Measurements from ENCODE around the gene RERE.
"Not testable (repeated sequence)": the region's sequence is repeated elsewhere in the genome, so short reads cannot be mapped to it uniquely, and the experiment has no call there.

Gene RERE

DNA sequence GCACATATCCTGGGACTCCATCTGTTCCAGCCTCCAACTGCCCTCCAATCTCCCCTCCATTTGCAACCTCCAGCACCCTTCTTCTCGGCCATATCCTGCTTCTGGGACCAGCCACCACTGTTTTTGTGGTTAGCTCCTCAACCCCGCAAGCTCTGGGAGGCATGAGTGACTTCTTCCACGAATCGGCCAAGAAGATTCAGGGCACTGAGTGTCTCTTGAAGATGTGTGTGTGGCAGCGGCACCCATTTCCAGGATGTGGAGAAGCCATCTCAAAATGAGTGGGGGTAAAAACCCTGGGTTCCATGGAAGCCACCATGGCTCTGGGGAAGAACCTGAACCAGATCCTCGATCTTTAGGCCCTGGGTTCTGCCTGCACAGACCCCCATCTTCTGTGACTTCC, 304.9 kb downstream of the RERE start:
- no peak for DNase-seq (ENCODE audit: low spot score)

DNA sequence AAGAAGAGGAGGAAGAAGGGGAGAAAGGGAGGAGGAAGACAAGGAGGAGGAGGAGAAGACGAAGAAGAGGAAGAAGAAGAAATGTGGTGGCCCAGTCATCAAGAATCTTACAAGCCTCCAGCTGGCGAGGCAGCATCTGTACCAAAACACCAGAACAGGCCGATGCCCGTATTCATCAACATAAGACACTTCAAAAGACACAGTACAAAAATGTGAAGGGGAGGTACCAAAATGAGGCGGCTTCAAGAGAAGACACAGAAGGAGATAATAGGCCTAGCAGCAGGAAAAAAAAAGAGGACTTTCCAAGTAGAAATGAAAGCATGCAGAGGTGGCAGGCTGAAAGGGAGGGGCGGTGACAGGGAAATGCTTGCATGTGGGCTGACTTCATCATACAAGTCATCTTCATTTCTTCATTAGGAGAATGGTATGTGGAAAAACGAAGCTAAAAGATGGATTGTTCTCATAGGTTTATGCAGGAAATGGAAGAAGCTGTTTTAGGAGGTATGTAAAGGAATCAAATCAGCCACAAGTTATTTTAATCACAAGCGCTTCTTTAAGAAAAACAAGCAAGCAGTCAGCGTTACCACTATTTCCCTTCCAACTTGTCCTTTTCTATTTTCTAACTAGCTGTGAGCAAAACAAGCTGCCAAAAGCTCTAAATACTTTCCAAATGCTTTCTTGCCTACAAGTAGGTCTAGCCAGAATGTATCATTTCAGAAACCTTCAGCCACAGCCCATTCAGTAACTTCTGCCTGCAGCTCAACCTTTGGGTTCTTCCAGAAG, 307.2 kb downstream of the RERE start:
- no peak for DNase-seq (ENCODE audit: low spot score)

DNA sequence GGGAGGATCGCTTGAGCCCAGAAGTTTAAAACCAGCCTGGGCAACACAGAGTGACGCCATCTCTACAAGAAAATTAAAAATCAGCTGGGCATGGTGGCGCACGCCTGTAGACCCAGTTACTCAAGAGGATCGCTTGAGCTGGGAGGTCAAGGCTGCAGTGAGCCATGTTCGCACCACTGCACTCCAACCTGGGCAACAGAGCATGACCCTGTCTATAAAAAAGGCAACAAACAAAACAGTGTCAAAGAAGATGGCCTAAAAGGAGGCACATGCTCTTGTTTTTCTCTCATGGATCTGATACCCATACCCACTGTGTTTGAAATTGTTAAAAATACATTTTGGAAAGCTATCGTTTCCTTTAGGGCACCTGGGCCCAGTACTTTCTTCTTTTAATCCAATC, 307.9 kb downstream of the RERE start:
- DNase-seq (ENCODE audit: low spot score) = no peak

DNA sequence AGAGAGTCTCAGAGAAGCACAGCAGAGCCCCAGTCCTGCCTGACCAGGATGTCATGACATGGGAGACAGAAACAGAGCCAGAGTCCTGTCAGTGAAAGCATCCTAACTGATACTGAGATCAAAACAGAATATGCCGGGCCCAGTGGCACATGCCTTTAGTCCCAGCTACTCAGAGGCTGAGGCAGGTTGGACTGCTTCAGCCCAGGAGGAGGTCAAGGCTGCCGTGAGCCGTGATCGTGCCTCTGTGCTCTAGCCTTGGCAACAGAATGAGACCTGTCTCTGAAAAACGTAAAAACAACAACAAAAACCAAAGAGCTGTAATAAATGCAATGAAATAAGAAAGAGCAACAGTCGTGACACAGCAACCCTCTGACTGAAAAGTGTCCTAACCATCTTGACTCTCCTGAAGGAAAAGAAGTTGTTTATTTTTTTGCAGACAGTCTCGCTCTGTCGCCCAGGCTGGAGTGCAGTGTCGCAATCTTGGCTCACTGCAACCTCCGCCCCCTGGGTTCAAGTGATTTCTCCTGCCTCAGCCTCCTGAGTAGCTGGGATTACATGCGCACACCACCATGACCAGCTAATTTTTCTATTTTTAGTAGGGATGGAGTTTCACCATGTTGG, 310.3 kb downstream of the RERE start:
- DNase-seq (ENCODE audit: low spot score) = no peak

DNA sequence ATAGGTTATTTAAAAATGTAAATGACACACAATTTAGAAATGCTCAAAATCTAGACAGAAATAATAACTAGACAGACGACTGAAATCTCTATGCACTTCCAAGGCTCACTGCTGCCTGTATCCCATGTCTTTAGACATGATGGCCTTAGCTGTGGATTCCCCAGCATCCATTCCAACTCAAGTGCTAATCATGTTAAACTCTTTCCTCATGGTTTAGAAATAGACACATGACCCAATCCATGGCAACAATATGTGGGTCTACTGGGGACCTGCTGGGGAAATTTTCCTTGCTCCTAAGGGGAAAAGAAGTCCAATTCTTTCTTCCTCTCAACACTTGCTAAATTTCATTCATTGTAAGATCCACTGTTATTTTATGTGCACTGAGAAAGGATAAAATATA, 311.0 kb downstream of the RERE start:
- DNase-seq (ENCODE audit: low spot score) = no peak

DNA sequence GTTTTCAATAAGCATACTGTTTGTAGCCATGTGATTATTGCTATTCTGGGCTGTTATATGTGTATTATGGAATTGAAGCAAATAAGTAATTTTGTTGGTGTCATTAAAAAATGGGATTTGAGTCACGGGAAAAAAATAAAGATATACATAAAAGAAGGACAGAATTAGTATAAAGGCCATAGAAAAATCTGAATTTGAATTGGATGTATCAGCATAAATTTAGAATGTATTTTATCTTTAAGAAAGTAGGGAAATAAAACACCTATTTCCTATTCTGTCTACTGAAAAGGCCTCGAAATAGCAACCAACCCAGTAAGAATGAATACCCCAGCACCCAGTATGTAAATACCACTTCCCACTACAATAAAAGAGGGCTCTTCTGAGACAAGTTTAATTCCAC, 313.6 kb downstream of the RERE start:
- DNase-seq (ENCODE audit: low spot score) = no peak

DNA sequence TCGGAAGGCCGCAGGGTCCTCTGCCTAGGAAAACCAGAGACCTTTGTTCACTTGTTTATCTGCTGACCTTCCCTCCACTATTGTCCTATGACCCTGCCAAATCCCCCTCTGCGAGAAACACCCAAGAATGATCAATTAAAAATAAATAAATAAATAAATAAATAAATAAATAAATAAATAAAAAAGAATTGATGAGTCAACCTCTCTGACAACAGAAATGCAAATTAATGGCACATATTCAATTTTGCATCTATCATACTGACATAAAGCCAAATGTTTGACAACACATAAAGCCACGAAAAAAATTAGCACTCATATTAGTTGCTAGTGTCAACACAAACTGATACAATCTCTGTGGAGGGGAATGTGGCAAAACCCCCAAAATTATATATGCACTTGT, 314.5 kb downstream of the RERE start:
- not testable (repeated sequence) for DNase-seq (ENCODE audit: low spot score)

DNA sequence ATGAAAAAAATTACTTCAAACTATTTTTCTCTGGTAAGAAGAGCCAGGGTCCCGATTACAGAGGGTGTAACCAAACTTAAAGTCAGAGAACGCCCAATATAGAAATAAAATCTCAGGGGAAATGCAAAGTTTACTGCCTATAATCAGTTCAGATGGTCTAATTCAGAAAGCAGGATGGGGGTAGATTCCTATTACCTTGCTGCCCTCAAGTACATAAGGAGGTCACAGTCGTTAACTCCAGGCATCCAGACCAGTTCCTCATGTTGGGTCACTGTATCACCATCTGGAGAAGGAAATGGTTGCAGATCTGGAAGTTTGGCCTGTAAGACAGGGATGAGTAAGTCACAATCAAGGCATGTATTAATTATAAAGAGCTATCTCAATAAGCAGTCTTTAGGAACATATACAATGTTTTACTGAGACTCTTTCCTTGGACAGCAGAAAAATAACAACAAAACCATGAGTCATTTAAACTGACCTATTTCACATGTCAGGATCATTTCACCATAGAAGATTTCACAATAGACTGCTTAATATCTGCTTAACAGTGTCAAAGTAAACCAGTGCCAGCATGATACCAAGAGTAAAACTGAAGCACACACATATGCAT, 320.1 kb downstream of the RERE start:
- DNase-seq (ENCODE audit: low spot score) = no peak

DNA sequence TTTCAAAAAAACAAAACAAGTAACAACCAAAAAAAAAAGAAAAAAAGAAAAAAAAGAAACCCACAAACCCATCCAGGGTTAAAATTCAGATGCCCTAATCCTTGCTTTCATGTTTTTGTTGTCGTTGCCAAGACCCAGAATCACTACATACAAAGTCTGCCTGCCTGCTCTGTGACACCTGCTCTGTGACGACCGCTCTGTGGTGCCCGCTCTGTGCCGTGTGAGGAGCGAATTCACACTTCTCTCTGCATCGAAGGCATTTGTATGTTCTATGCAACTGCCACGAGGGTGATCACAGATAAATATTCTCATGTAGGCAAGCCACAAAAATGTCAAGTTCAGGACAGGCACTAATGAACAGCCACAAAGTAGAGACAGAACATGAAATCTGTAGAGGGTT, 321.0 kb downstream of the RERE start:
- no peak for DNase-seq (ENCODE audit: low spot score)

DNA sequence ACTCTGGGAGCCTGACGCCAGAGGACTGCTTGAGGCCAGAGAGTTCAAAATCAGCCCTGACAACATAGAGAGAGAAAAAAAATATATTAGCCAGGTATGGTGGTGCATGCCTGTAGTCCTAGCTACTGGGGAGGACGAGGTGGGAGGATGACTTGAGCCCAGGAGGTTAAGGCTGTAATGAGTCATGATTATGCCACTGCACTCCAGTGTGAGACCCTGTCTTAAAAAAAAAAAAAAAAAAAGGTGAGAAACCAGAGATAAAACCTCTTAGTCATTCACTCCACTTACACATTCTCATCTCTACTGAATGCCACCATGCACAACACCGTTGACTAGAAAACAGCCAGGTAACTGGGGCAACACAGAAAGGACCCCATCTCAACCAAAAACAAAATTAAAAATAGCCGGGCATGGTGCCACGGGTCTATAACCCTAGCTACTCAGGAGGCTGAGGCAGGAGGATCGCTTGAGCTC, 321.5 kb downstream of the RERE start:
- no peak for DNase-seq (ENCODE audit: low spot score)

DNA sequence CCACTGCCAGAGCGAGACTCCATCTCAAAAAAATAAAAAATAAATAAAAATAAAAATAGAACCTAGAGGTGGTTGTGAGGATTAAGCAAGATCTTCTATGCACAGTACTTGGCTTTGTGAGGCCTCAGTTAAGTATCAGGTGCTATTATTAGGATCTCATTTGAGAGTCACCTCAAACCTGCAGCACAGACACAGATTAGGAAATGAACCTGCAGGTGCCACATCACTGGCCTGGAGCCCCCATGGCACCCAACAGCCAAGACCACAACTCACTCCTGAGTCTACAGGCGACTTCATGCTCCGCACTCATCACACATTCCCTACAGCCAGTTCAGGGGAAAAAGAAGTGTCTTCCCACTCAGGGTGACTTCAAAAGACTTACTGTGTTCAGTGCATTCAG, 322.8 kb downstream of the RERE start:
- no peak for DNase-seq (ENCODE audit: low spot score)

DNA sequence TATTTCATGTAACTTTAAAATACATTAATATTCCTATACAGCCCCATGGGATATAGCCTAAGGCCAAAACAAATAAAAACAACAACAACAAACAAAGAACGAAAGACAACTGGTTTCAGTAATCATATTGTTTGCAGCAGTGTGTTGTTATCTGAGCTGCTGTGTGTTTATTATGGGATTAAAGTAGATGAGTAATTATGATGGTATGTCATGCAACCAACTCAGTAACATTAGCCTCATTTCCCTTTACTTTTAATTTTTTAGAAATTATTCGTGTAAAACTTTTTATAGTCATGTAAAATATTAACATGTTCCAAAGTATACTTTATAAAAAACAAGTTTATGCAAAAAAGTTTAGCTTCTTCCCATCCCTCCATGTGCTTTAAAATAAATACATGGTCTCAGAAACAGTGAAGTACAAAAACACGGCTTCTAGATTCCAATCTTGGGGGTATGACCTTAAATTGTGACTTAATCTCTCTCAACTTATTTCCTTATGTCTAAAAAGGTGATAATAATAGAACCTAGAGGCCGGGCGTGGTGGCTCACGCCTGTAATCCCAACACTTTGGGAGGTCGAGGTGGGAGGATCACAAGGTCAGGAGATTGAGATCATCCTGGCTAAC, 323.4 kb downstream of the RERE start:
- DNase-seq (ENCODE audit: low spot score) = no peak

DNA sequence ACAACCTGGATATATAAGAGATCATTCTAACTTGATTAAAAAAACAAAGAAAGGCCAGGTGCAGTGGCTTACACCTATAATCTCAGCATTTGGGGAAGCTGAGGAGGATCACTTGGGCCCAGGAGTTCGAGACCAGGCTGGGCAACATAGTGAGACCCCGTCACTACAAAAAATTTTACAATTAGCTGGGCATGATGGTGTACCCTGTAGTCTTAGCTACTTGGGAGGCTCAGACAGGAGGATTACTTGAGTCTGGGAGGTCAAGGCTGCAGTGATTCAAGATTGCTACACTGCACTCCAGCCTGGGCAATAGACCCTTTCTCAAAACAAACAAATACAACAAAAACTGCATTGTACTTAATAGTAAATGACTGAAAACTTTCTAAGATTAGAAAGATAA, 330.2 kb downstream of the RERE start:
- DNase-seq (ENCODE audit: low spot score) = no peak

DNA sequence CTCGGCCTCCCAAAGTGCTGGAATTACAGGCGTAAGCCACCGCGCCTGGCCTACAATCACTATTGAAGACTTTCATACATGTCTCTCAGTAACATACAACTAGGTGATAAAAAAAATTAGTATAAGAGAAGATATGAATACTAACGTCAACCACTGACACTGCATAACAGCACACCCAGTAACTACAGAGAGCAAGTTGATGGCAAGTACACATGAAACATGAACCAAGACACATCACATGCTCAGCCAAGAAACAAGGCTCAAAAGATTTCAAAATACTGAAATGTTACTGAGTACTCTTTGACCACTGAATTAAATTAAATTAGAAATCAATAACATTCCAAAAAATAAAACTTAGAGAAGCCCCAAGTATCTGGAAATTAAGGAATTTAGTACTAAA, 331.4 kb downstream of the RERE start:
- no peak for DNase-seq (ENCODE audit: low spot score)

DNA sequence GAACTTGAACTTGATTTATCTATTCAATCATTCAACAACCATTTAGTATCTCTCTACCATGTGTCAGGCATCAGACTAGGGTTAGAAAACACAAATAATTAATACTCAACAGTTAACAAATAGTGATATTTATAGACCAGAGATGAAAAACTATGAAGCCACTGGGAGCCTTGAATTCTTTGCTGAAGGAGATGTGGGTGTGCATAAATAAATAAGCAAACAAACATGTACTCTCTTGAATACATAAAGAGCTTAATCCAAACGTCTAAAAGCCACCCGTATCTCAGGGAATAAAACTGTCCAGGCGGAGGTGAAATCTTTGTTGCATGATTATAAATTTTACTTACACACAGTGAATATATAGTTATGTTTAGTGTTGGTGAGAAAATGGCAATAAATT, 333.9 kb downstream of the RERE start:
- no peak for DNase-seq (ENCODE audit: low spot score)

DNA sequence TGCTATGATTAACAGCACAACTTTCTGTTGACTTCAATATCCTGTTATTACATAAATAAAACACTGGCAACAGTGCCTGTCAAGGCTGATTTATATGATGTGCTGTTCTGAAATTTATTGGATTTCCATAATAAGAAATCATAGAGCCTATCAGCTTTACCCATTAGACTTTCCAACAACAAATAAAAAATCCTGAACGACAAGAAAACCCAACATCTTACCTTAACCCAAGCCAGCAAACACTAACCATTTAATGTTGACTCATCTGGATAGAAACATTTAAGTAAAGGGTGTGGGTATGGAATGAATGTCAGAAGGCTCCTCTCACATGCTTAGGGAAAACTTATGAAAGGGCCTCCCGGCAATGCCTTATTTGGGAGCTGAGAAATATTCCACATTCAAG, 334.5 kb downstream of the RERE start:
- DNase-seq (ENCODE audit: low spot score) = no peak

DNA sequence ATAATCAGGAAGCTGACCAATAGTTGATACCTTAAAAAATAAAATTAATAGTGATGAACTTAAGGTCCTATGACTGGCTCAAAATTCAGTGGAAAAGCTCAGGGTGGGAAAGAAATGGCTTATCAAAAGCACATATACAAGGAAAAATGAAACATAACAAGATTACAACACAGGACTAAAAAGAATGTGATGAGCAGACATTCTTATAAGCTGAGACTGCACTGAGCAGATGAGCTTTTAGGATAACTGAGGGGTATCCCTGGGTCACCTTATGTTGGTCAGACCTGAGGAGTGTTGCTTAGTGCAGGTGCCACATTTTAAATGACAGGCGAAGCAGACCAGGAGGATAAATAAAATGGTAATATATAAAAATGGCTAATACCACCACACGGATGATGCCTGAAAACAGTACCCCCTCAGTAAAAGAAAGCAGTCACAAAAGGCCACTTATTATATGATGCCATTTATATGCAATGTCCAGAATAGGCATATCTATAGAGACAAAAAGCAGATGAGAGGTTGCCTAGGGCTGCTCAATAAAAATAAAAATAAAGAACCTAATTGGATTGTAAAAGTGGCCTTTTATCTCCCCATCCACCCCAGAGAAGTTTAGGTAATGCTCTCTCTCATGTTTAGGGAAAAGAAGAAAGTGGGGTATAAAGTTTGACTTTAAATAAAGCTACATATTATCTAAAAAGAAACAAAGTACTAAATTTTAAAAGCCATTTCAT, 335.6 kb downstream of the RERE start:
- DNase-seq (ENCODE audit: low spot score) = no peak

DNA sequence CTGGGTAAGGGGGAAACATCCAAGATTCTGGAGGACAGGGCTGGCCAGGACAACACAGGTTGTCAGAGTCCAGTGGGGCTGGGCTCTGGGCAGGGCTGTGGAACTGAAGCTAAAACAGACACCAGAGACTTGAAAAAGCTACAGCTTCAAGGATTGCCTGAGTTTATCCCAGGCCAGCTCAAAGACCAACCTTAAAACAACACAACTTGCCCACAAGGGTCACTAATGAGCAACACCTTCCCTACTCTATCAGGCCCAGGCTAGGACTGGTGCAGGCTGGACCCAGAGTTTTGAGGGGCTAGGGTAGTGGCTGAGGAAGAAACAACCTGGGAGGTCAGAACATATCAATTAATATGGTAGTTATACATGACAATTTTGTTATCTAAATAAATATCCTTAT, 338.9 kb downstream of the RERE start:
- DNase-seq (ENCODE audit: low spot score) = no peak

DNA sequence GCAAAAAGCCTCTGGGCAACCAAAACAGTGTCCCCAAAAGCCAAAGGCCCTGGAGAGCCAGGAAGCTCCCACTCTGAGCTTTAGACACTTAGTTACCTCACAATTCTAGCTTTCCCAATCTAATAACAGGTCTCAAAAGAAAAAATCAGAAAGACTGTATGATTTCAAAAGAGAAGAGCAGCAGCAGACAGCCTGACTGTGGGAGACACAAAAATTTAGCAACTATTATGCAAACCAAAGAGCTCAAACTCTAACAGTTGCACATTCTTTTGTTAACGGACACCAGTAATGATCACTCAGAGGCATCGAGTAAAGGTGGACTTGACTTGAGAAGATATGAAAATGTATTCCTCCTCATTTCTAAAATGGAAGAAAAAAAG, 339.5 kb downstream of the RERE start:
- no peak for DNase-seq (ENCODE audit: low spot score)

DNA sequence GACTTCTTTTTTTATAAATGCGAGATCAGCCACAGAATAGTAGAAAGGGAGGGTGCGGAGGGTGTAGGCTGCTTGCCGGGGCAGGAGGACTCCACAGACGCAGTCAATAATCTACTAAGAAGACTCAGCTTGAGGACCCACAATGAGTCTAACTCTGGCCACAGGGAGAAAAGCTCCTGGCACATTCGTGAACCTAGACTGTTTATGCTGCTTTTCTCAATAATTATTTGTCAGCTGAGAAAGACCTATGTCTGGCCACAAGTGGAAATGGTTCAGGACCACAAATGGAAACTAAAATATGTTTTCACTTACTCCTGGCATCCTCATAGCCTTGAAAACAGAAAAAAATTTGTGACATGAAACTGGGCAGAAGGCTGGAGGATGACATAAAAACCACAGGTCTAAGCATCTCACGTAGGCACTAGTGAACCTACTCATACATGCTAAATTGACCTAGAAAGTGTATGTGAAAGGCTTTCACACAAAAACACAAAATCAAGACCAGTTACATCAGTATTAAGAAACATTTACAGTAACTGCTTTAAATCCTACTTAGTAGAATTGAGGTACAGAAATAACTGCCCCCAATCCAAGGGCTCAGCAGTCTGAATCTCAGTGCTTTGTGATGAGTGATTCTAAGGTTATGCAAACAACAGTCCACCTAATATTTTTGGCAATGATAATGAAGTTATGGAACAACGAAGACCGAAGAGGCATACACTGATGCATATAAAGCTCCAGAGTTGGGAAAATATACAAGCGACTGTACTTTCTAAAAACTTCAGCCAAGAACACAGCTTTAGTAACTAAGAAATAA, 340.1 kb downstream of the RERE start:
- no peak for DNase-seq (ENCODE audit: low spot score)

DNA sequence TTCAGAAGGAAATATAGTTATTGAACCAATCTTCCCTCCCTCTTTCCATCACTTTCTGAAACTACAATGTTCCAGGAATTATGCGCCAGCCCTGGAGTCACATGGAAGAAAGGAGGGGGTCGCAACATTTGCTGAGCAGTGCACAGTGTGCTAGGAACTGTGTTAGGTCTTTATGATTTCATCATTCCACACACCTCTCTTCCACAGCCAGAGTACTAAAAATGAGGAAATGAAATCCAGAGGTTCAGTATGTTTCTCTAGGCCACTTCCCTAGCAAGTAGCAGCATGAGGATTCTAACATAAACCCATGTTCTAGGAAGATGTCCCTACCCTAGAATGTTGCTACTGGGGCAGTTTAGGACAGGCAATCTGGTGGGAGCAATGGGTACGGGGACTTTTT, 341.4 kb downstream of the RERE start:
- no peak for DNase-seq (ENCODE audit: low spot score)

DNA sequence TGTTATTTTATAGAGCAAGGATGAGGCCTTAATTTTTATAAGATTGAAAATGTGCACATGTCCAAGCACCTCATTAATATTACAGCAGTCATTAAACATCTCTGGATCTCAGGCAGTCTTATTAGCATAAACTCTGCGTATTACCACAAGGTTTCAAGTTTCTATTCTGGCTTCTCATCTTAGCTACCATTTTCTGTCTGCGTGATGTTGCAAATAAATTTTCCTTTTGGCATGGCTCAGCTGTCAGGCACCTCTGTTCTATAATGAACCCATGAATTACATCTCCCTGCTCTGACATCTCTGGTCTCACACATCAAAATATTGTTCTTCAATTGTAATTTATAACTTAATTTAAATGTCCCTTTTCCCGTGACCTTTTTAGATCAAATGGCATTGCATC, 343.1 kb downstream of the RERE start:
- DNase-seq (ENCODE audit: low spot score) = no peak
